HG03103 (cell line): ENCODE measurements around the gene ZNF831.
A peak's percentile ranks its signal among the peaks of the same experiment; 100 is the strongest.

ENCODE experiments used
- ATAC-seq: cut with Tn5 transposase; IDR thresholded peaks from one replicate; pipeline ENCODE4 v1.9.1; 2021; ENCODE audit warnings: low read depth; ENCODE audit not compliant: unreplicated experiment

ZNF831 gene

GRCh38 chr20:59139998-59140397 lies 23.6 kb upstream of the ZNF831 start:
- no peak for ATAC-seq

- ATAC-seq: no peak
These were observed 21.6 kb upstream of the ZNF831 start for GRCh38 chr20:59141818-59142581.

GRCh38 chr20:59143326-59143725 lies 20.3 kb upstream of the ZNF831 start:
- ATAC-seq: no peak

- no peak for ATAC-seq
These were observed 19.3 kb upstream of the ZNF831 start for GRCh38 chr20:59144179-59144830.

GRCh38 chr20:59144831-59145196 lies 18.8 kb upstream of the ZNF831 start:
- ATAC-seq: no peak

- no peak for ATAC-seq
These were observed 18.2 kb upstream of the ZNF831 start for GRCh38 chr20:59145247-59145923.

- no peak for ATAC-seq
These were observed 17.5 kb upstream of the ZNF831 start for GRCh38 chr20:59145924-59146779.

- no peak for ATAC-seq
These were observed 16.6 kb upstream of the ZNF831 start for GRCh38 chr20:59146780-59147565.

- ATAC-seq: no peak
These were observed 16.0 kb upstream of the ZNF831 start for GRCh38 chr20:59147586-59147985.

- ATAC-seq: no peak
These were observed 14.7 kb upstream of the ZNF831 start for GRCh38 chr20:59148701-59149493.

GRCh38 chr20:59149678-59150504 lies 13.7 kb upstream of the ZNF831 start:
- peak; percentile 58 for ATAC-seq

GRCh38 chr20:59150821-59151251 lies 12.8 kb upstream of the ZNF831 start:
- ATAC-seq: no peak

- ATAC-seq: no peak
These were observed 12.2 kb upstream of the ZNF831 start for GRCh38 chr20:59151391-59151790.

GRCh38 chr20:59151820-59152219 lies 11.8 kb upstream of the ZNF831 start:
- ATAC-seq: no peak

- no peak for ATAC-seq
These were observed 10.9 kb upstream of the ZNF831 start for GRCh38 chr20:59152559-59153354.

- no peak for ATAC-seq
These were observed 10.3 kb upstream of the ZNF831 start for GRCh38 chr20:59153355-59153681.

- no peak for ATAC-seq
These were observed 9.8 kb upstream of the ZNF831 start for GRCh38 chr20:59153832-59154231.
